WTC11 (cell line): ENCODE data around the gene SEC11A. TPM values are rescaled to one million over a fixed set of nuclear protein-coding genes. Genes with fewer than 3 reads are reported as not detected.
A peak's percentile ranks its signal among the peaks of the same experiment; 100 is the strongest.

Source experiments
- ATAC-seq: fragments of 200-7000 bp; cut with Tn5 transposase; 2 replicates; pipeline ENCODE4 v1.10.0; 2021; ENCODE audit warnings: mild to moderate bottlenecking, moderate library complexity
- CTCF ChIA-PET: fragments of 300-600 bp; sonication (Branson Sonifier 250); formaldehyde crosslinking; loops from one replicate; lab custom pipeline; 2021; ENCODE audit warnings: antibody characterized with exemption; lab: Charles Lee
- POLR2A ChIA-PET: fragments of 350-600 bp; sonication (Branson Sonifier 250); formaldehyde crosslinking; loops from one replicate; lab custom pipeline; 2021; ENCODE audit warnings: antibody characterized with exemption; lab: Charles Lee
- DNase-seq: peaks from one replicate; pipeline ENCODE4 v3.0.0; 2021; ENCODE audit warnings: low spot score
- H3K27ac Mint-ChIP-seq: 2 replicates; pipeline ENCODE4 v1.8.0; 2021; ENCODE audit warnings: mixed read lengths
- H3K27me3 Mint-ChIP-seq: 2 replicates; pipeline ENCODE4 v1.8.0; 2021; ENCODE audit warnings: low read depth, mild to moderate bottlenecking, moderate library complexity, mixed read lengths
- H3K36me3 Mint-ChIP-seq: 2 replicates; pipeline ENCODE4 v1.8.0; 2021; ENCODE audit warnings: mixed read lengths
- H3K4me1 Mint-ChIP-seq: 2 replicates; pipeline ENCODE4 v1.8.0; 2022; ENCODE audit warnings: mixed read lengths
- H3K4me3 Mint-ChIP-seq: 2 replicates; pipeline ENCODE4 v1.8.0; 2021; ENCODE audit warnings: mild to moderate bottlenecking, moderate library complexity, mixed read lengths
- H3K9me3 Mint-ChIP-seq: 2 replicates; pipeline ENCODE4 v1.8.0; 2021; ENCODE audit warnings: mixed read lengths
- ATF2 ChIP-seq: sonication (generic); formaldehyde crosslinking; IDR thresholded peaks from 2 replicates; pipeline ENCODE4 v1.8.1; 2022; ENCODE audit warnings: low read depth, missing genetic modification reagents, borderline replicate concordance
- ATF3 ChIP-seq: sonication (generic); formaldehyde crosslinking; conservative IDR thresholded peaks from 2 replicates; pipeline ENCODE4 v1.8.1; 2022; ENCODE audit warnings: mild to moderate bottlenecking, missing genetic modification reagents
- CTCF ChIP-seq: fragments of 200-600 bp; IDR thresholded peaks from 2 replicates; pipeline ENCODE4 v1.8.0; 2022; ENCODE audit warnings: antibody characterized with exemption
- ERG ChIP-seq: fragments of 250-450 bp; sonication (Bioruptor Pico); IDR thresholded peaks from 2 replicates; pipeline ENCODE4 v1.8.0; 2021; ENCODE audit warnings: mild to moderate bottlenecking
- GRHL2 ChIP-seq: fragments of 250-450 bp; sonication (Bioruptor Pico); IDR thresholded peaks from 2 replicates; pipeline ENCODE4 v1.8.0; 2022; ENCODE audit warnings: mild to moderate bottlenecking, moderate library complexity; ENCODE audit not compliant: insufficient replicate concordance, severe bottlenecking
- JAZF1 ChIP-seq: fragments of 250-450 bp; sonication (Bioruptor Pico); IDR thresholded peaks from 2 replicates; pipeline ENCODE4 v1.9.0; 2021; ENCODE audit warnings: moderate library complexity, mild to moderate bottlenecking, inconsistent platforms
- NR2C2 ChIP-seq: sonication (generic); formaldehyde crosslinking; IDR thresholded peaks from 2 replicates; pipeline ENCODE4 v1.8.0; 2022; ENCODE audit warnings: mild to moderate bottlenecking, missing genetic modification reagents
- TP53 ChIP-seq: sonication (generic); formaldehyde crosslinking; IDR thresholded peaks from 2 replicates; pipeline ENCODE4 v1.8.1; 2023; ENCODE audit warnings: mild to moderate bottlenecking, missing genetic modification reagents
- ZBTB43 ChIP-seq: sonication (generic); formaldehyde crosslinking; IDR thresholded peaks from 2 replicates; pipeline ENCODE4 v1.8.1; 2023; ENCODE audit warnings: mild to moderate bottlenecking, missing genetic modification reagents
- ZNF396 ChIP-seq: fragments of 250-450 bp; sonication (Bioruptor Pico); IDR thresholded peaks from 2 replicates; pipeline ENCODE4 v1.8.0; 2021; ENCODE audit warnings: mild to moderate bottlenecking, moderate library complexity, borderline replicate concordance
- ZNF512 ChIP-seq: sonication (generic); formaldehyde crosslinking; IDR thresholded peaks from 2 replicates; pipeline ENCODE4 v1.8.1; 2022; ENCODE audit warnings: missing genetic modification reagents, borderline replicate concordance
- total RNA-seq: library from RNA; stranded (reverse); gene quantifications from 3 replicates; pipeline ENCODE4 v1.2.3, GENCODE V29; 2021

SEC11A gene
- total RNA-seq, 1 experiment from 2014 or later, result 214 TPM

- TF ChIP-seq ZBTB43 (no peak), ATF2 (no peak), GRHL2 (CRISPR knock-in tag) (no peak), ATF3 (CRISPR knock-in tag) (no peak), TP53 (no peak), ZNF512 (CRISPR knock-in tag) (no peak), JAZF1 (CRISPR knock-in tag) (no peak), CTCF (no peak), NR2C2 (no peak), ERG (CRISPR knock-in tag) (no peak)
- TF ChIP-seq, all 79 proteins: peak for 0
Measured at GRCh38 chr15:84659904-84660781, 55.8 kb downstream of the SEC11A start (continued).

- DNase-seq (no peak), ATAC-seq (no peak)
- TF ChIP-seq ZNF396 (CRISPR knock-in tag), result no peak
- no peak for TF ChIP-seq TP53
- CTCF ChIA-PET, result interaction anchor here (0.6 to 7.5 kb wide), 23 partner anchors 11 to 624 kb away, joined by 3 to 63 read pairs (median 5); partner anchors contain the start of genes SEC11A and ZSCAN2
- Mint-ChIP-seq H3K4me3 (peak overlapping the region; percentile 68), H3K36me3 (no peaks in the 10 kb centered on the region), H3K27me3 (peaks cover 21% of the 10 kb centered on the region), H3K4me1 (peaks cover 29% of the 10 kb centered on the region), H3K27ac (0 out of 2 replicates have a peak overlapping the region, but pooled peaks have one; percentile 53), H3K9me3 (no peaks in the 10 kb centered on the region)
- POLR2A ChIA-PET, result interaction anchor here (0.7 to 1.9 kb wide), 4 partner anchors 57 to 165 kb away, joined by 4 to 10 read pairs (median 6); partner anchors contain the start of gene SEC11A
Measured at GRCh38 chr15:84658788-84659411, 57.0 kb downstream of the SEC11A start.
